CD4-positive, alpha-beta T cell treated with Interleukin-6 for 4 hours (primary cell): ENCODE measurements around the gene CLCN3.
A peak's percentile ranks its signal among the peaks of the same experiment; 100 is the strongest.
"Not testable (repeated sequence)": the region's sequence is repeated elsewhere in the genome, so short reads cannot be mapped to it uniquely, and the experiment has no call there.

Experiments
- DNase-seq: peaks from one replicate; pipeline ENCODE4 v3.0.0-alpha.2; 2020; ENCODE audit warnings: mixed read lengths

The CLCN3 gene

DNA sequence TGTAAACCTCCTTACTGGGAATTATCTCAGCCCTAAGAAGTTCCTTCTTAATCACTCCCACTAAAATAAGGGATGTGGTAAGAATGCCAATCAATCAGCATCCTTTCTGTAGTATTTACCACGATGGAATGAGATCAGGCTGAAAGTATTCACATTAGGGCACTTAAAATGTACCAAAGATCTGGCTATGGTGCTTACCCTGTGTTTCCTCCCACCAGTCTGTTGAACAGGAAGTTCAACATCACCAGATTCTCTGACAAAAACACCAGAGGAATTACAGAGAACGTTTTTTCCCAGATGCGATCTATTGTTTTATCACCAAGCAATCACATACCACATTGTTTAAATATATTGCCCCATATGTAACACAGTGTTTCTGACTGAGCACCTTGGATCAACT lies 2.1 kb upstream of the CLCN3 start:
- DNase-seq, result no peak

DNA sequence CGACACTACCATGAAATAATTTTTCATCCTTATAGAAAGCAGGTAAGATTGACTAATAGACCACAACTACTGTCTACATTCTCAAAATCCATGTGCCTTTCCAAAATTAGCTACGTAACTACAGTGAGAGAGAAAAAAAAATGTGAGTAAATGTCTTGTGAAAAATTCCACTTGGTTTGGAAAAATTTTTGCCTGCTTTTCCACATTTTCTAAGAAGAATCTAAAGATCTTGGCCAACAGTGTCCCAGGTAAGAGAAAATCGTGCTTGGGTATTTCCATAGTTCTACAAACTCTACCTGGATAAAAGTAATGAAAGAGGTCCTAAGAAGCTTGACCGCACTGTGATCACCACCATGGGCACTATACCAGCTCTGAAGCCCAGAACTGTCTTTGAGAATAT lies 1.4 kb upstream of the CLCN3 start:
- no peak for DNase-seq

DNA sequence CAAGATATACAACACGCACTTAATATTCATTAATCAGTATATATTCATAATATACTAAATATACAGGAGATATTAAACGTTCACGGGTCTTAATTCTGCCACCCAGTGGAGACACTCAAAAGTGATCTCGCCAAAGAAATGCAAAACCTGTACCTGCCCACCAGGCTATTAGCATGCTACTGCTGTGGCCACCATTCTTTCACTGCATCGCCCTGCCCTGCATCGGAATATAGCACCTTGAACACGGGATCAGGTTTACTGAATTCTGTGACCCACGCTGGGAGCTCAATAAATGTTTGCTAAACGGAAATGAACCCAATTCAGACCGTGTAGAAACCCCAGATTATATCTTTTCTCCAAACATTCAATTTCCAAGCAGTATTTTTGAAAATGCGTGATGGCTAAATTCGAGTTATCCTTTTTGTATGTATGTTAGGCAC lies 840 bp upstream of the CLCN3 start:
- DNase-seq, result peak; percentile 57

DNA sequence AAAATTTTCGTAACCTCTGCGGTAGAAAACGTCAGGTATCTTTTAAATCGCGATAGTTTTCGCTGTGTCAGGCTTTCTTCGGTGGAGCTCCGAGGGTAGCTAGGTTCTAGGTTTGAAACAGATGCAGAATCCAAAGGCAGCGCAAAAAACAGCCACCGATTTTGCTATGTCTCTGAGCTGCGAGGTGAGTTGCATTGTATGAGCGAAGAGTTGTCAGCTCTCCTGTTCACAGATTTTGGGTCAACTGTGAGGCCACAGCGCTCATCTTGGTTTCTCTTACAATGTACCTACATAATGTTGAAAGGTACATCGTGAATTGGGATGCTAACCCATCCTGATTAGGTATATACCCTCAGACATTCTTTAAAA lies 486 bp downstream of the CLCN3 start:
- peak; percentile 26 for DNase-seq

DNA sequence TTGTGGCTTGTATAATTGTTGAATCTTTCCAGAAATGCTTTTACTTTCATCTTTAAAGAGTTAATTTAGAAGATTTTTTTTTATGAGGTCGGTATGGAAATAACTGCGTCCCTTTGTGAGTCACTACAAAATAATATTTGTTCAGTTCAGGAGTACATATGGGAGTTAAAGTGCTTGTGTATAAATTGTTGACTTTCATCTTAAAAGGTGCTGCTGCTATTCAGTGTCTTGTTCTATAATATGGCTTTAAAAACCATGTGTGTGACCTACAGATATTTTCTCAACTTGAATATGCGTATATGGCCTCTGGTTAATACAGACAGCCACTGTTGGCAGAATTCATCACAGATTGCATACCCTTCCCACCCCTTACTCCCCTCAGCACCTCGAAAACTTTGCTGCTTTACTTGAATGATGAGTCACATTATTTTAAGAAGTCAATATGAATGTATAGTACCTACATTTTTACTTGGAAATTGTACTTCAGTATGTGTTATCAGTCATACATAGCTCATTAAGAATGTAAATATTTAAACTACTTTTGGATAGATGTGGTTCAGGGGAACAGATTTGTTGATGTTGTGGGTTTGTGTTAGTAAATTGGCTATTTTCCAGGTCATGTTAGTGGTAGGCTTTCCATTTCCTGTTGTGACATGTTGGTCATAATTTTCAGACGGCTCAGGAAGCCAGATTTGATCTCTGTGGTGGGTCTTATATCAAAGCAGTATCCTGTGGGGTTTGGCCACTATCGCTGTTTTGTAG lies 1.5 kb downstream of the CLCN3 start:
- DNase-seq, result peak; percentile 43

DNA sequence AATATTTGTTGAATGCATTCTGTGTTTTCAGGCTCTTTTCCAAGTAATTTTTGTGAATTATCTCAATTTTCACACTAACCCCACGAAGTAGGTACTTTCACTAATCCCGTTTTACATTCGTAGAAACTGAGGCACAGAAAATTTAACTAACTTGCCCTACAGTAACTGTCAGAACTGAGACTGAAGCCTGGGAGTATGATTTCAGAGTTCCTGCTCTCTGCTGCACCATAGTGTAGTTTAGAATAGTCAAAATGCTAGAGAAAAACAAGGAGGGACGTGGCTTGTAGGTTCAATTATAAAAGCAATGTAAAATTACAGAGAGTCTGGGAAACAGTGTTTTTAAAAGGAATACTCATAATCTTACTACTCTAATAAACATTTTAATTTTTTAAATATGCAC lies 2.2 kb downstream of the CLCN3 start:
- DNase-seq, result no peak

DNA sequence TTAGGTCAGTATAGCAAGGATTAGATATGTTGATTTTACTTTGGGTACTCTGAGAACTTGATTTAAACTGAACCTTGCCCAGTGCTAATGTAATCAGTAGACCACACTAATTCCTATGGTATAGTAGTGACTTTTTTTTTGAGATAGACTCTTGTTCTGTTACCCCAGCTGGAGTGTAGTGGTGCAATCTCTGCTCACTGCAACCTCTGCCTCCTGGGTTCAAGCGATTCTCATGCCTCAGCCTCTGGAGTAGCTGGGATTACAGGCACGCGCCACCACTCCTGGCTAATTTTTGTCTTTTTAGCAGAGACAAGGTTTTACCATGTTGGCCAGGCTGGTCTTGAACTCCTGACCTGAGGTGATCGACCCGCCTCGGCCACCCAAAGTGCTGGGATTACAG lies 3.6 kb downstream of the CLCN3 start:
- DNase-seq, result not testable (repeated sequence)

DNA sequence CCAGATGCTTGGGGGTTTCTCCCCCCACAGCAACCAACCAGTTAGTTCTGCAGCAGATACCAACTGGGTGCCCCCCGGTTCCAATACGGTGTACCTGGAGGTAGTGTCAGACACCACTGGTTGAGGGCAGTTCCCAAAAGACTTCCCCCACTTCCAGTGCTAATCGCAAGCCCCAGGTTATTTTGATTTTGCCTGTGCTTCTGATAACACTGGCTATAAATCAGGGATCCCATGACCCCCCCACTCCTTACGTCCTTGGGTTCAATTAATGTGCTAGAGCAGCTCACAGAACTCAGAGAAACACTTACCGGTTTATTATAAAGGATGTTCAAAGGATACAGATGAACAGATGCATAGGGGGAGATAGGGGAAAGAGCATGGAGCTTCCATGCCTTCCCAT lies 5.5 kb downstream of the CLCN3 start:
- no peak for DNase-seq

DNA sequence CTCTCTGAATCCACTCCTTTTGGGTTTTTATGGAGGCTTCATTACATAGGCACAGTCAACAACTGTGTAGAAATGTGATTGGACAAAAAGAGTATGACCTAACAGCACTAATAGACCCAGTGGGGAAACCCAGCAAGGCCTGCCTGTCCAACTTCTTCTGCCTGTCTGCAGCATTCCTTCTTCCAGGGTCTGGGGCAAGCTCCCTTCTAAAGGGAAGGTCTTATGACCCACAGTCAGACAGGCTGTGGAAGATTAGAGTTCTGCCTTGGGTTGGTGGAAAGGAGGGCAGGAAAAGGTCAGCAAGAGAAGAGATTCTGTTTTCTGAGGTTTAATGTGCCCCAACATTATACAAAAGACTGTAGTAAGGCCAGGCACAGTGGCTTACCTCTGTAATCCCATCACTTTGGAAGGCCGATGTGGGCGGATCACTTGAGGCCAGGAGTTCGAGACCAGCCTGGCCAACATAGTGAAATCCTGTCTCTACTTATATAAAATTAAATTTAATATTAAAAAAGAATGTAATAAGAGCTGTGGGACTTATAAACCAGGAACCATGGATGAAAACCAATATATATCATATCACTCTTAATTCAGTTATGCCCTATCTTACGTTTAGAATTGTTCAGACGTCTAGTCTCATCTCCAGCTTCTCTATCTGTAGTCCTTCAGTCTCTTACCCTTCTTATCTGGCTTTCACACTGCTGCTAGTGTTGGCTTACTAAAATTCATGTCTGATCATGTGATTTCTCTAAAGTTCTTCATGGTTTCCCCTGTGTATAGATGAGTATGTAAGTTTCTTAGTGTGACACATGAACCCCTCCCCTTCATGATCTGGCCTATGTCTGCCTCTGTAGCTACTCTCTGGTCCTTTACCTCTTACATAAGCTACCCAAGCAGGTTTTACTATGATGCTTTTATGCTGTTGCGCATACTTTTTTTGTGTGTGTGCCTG lies 6.2 kb downstream of the CLCN3 start:
- no peak for DNase-seq

DNA sequence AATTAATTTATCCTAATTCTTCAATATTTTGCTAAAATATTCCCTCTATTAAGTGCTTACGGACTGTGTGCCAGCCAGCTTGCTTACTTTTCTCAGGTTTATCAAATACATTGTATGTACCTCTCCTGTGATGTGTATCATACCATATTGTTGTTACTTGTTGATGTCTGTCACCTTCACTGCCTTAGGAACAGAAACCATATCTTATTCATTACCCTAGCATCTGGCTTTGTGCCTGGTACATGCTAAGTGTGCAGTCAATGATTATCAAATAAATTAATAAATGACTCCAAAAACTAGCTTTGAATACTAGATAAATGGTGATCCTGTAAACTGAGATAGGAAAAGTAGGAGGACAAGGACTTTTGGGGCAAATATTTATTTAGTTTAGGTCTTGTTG lies 6.9 kb downstream of the CLCN3 start:
- no peak for DNase-seq

DNA sequence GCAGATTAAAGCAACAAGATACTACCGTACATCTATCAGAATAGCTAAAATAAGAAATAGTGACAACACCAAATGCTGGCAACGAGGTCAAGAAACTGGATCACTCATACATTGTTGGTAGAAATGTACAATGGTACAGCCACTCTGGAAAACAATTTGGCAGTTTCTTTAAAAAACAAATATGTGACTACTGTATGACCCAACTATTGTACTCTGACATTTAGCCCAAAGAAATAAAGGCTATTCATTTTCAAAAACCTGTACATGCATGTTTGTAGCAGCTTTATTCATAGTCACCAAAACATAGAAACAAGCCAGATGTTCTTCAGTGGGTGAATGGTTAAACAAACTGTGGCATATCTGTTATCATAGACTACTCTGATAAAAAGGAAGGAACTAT lies 8.2 kb downstream of the CLCN3 start:
- no peak for DNase-seq

DNA sequence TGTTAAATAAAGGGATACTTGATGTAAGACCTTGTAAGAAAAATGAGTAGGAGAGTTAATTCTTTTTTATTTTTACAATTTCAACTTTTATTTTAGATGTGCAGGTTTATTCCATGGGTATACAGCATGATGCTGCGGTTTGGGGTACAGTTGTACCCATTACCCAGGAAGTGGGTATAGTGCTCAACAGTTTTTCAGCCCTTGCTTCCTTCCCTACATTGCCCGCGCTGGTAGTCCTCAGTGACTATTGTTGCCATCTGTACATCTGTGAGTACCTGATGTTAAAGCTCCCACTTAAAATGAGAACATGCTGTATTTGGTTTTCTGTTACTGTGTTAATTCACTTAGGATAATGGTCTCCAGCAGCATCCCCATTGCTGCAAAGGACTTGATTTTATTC lies 9.7 kb downstream of the CLCN3 start:
- DNase-seq, result no peak

DNA sequence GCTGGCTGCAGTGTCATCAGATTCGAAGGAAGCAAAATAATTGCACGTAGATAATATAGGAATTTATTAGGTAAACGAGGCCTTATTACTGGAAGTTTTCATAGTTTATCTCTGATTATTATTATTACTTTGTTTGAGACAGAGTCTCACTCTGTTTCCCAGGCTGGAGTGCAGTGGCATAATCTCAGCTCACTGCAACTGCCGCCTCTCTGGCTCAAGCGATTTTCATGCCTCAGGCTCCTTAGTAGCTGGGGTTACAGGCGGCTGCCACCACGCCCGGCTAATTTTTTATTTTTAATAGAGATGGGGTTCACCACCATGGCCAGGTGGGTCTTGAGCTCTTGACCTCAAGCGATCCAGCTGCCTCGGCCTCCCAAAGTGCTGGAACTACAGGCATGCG lies 12.5 kb downstream of the CLCN3 start:
- DNase-seq, result no peak

DNA sequence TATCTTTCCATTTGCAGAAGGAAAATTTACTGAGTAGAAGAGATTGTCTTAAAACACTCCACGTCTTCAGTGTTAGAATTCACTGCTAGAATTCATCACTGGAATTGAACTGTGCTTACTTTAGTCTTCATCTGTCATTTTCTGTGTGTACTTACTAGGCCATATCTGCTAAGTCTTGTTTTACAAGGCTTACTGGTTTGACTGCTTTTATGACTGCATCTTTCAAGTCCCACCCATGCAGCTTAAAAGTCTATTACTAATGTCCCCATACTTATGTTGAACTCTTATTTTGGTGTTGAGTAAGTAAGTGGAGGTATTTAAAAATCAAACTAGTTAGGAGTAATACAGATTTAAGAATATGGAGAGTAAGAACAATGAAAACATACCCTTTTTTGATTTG lies 14.6 kb downstream of the CLCN3 start:
- no peak for DNase-seq

DNA sequence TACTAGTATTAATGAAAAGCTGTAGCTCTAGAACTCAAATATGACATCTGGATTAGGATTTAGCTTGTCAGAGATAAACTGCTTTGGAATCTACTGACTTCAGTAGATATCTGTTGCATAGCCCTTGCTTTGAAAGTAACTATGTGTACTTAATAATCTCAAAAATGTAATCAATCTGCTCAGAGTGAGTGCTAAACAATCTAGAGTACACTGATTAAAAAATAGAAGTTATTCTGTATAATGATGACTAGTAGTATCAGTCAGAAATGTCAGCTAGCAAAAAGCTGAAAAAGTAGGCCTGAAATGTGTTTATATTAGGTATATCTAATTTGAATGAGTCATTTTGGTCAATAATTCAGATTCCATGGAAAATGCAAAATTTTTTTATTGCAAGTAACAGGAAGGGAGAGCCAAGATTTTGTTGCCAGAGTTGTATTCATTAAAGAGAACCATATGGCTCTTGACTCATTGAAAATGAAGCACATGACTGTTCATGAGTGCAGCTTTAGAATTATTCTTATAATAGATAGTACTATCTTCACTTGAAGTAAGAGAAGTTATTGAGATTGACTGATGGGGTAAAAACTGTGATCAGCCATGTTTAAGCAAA lies 20.0 kb downstream of the CLCN3 start:
- no peak for DNase-seq

DNA sequence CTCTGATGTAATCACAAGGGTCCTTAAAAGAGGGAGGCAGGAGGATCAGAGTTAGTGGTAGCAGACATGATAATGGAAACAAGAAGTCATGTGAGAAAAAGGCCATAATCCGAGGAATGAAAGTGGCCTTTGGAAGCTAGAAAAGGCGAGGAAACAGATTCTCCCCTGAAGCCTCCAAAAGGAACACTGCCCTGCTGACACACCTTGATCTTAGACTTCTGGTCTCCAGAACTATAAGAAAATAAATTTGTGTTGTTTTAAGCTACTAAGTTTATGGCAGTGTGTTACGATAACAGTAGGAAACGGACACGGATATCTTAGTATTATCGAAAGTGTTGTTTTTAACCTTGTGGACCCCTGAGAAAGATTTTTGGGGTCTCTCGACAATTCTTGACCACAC lies 24.4 kb downstream of the CLCN3 start:
- DNase-seq, result no peak

DNA sequence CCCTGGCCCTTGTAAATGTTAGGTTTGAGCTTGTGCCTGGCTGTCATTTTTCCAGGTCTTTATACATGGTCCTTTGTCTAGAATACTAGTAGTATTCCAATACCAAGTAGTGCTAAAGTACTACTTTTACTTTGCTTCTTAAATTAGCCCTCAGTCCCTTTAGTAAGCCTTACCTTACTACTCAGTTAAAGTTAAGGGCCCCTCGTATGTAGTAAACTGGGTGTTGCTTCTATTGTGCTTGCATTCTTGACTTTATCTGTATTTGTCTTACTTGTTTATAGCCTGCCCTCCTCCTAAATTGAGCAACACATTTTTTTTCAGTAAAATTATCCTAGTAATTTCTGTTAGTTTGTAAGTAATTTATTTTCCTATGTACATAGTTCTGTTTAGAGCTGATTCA lies 25.2 kb downstream of the CLCN3 start:
- DNase-seq, result no peak

DNA sequence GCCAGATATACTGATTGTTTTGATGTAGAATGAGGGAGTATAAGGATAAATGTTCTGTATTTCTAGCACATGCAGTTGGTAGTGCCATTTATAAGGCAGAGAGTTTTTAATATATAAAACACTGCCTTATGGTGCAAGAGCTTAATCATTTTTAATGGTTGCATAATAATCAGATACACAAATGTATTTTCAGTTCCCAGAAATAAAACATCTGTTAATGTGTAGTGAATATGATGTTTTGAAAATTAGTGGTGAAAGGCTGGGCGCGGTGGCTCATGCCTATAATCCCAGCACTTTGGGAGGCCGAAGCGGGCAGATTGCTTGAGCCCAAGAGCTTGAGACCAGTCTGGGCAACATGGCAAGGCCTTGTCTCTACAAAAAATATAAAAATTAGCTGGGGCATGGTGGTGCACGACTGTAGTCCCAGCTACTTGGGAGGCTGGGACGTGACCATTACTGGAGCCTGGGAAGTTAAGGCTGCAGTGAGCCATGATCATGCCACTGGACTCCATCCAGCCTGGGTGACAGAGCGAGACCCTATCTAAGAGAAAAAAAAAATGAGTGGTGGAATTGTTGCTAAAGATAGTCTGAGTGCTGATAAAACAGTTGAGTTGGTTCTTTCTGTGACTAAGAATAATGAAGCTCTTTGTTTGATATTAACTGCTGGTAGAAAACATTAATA lies 29.3 kb downstream of the CLCN3 start:
- no peak for DNase-seq

DNA sequence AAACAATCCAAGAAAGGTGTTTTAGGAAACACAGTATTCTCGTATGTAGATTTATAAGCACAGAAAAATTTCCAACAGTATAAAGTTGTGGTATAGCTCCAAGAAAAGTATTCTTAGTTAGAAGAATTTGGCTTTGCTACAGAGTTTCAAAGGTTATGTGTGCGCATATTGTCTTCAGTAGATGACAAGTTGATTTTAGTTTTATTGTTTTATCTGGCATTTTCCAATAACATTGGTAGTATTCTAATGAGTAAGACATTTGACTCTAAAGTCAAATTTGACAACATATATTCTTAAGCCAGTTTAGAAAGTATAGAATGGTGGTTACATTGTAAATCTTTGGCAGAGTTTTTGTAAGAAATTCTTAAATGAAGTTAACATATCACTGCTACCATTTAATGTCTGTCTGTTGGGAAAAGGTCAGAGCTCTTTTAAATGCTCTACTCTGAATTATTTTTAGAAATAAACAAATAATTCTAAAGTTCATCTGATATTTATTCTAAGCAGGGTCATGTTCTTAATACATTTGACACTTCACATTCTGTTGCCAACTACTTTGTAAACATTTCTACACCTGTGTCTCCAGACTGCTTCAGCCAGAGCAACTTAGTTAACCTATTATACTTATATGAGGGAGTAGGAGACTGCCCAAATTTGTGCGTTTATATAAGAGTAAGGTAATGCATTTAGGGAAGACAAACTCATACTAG lies 30.0 kb downstream of the CLCN3 start:
- no peak for DNase-seq

DNA sequence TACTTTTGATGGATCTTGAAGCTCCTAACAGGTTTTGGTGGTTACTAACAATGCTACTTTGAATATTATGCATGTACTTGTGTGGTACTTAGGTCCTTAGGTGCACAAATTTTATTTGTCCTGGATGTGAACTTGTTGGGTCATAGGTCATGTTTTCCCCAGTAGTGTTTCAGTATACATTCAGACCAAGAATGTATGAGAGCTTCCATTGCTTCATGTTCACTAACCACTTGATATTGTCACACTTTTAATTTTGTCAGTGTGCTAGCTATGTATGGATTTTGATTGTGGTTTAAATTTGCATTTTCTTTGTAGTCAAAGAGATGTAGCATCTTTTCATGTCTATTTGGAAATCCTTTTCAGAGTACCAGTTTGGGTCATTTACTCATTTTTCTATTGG lies 32.2 kb downstream of the CLCN3 start:
- no peak for DNase-seq

DNA sequence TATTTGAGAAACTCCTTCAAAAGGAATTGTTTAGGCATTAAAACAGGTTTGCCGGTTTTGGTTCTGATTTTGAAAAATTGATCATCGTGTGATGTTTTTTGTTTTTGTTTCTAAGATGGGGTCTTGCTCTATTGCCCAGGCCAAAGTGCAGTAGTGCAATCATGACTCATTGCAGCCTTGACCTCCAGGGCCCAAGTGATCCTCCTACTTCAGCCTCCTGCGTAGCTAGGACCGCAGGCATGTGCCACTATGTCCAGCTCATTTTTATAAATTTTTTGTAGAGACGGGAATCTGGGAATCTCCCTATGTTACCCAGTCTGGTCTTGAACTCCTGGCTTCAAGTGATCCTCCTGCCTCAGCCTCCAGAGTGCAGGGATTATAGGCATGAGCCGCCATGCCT lies 35.0 kb downstream of the CLCN3 start:
- DNase-seq, result no peak

DNA sequence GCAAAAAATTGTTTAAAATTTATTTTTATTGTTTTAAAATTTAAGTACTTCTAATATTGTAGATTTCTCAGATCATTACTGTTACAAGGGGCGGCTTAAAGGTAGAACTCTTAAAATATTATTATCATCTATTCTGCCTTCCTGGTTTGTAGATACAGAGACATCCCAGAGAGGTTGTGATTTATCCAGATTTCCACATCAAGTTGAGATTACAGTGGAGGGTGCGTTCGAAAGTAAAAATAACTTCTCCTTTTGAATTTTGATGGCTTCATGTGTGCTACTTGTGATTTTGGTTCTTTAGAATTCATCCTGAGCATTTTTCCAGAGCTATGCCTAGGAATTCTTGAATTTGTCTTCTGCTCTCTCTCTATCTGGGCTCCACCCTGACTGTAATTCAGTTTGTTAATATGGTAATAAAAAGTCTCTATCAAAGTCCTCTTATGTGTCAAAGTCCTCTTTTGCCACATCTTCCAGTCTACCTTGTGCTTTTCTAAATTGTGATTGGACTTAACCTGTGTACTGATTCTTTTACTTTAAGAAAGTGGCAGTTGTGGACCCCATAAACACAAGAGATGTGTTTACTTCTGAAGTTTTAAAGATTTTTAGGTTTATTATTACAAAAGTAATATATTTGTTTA lies 37.2 kb downstream of the CLCN3 start:
- DNase-seq, result no peak
